Adrenal gland (tissue), 12 donors: ENCODE measurements around the gene TUBGCP5. TPM values are rescaled to one million over a fixed set of nuclear protein-coding genes. Genes with fewer than 3 reads are reported as not detected.
"Not testable (repeated sequence)": the region's sequence is repeated elsewhere in the genome, so short reads cannot be mapped to it uniquely, and the experiment has no call there.

ENCODE experiments used
- DNase-seq, 7 donors: peaks; one replicate each; pipeline ENCODE4 v3.0.0-alpha.2; 2019 to 2020
- H3K27ac ChIP-seq, 5 donors: fragments of 200-600 bp; sonication (generic) in 4 of 5; 1 replicate in 3 of 5; 2 replicates in 2 of 5; pipeline versions ENCODE4 v1.5.1 to v1.8.0; 2016 to 2020; ENCODE audit warnings: mild to moderate bottlenecking in 1 of 5
- H3K27me3 ChIP-seq: fragments of 200-600 bp; 2 replicates; pipeline ENCODE4 v1.8.0; 2021
- H3K36me3 ChIP-seq, 2 donors: fragments of 200-600 bp; replicated peaks in 1 of 2; 1 replicate in 1 of 2; 2 replicates in 1 of 2; pipeline versions ENCODE4 v1.5.1 to v1.8.0; 2018 to 2022
- H3K4me1 ChIP-seq, 2 donors: fragments of 200-600 bp; replicated peaks in 1 of 2; 1 replicate in 1 of 2; 2 replicates in 1 of 2; pipeline versions ENCODE4 v1.5.1 to v1.8.0; 2018 to 2021
- H3K4me3 ChIP-seq, 4 donors: fragments of 200-600 bp; sonication (generic) in 3 of 4; one replicate each; pipeline ENCODE4 v1.5.1; 2016 to 2018
- H3K9me3 ChIP-seq, 3 donors: fragments of 200-600 bp; sonication (generic) in 1 of 3; replicated peaks in 1 of 3; 1 replicate in 2 of 3; 2 replicates in 1 of 3; pipeline versions ENCODE4 v1.5.1 to v1.8.0; 2016 to 2021
- POLR2A ChIP-seq, 2 donors: fragments of 450-650 bp; IDR thresholded peaks; one replicate each; pipeline ENCODE4 v1.6.1; 2017; ENCODE audit warnings: antibody characterized with exemption in 2 of 2, mild to moderate bottlenecking in 2 of 2, moderate library complexity in 1 of 2
- WGBS, 4 donors: extraction: QIAGEN DNeasy Blood & Tissue Kit in 2 of 4; methylation state at CpG; one replicate each; pipeline versions ENCODE4 v1.1.5 to v1.1.7; 2013 to 2017; 5-methylcytosine and 5-hydroxymethylcytosine counted together
- intact Hi-C, 2 donors: fragments of 100-400 bp; cut with DNase I; formaldehyde crosslinking; loops; one replicate each; pipeline versions ENCODE4 v1.14.1 to v1.15.0; 2022 to 2023
- polyA plus RNA-seq, 3 donors: library from polyadenylated mRNA; stranded (reverse); fragments of 200-250 nt in 2 of 3; fragments of 350-450 nt in 1 of 3; fragmentation: Illumina TruSeq in 1 of 3; extraction: RNeasy Lipid Tissue Mini Kit (QIAGEN cat#74804) in 1 of 3; gene quantifications; one replicate each; pipeline ENCODE4 v1.2.3, GENCODE V29; 2013 to 2014
- total RNA-seq, 9 donors: library from RNA; depleted of rRNA in 4 of 9; stranded (reverse); fragments of >200 nt in 4 of 9; fragments of 120-200 nt in 1 of 9; fragmentation: NEBNext Ultra II Directional in 1 of 9; extraction: Animal tissue kit (Norgen Biotek cat#: 25700) in 1 of 9; gene quantifications; one replicate each; pipeline versions ENCODE4 v1.1.0 to v1.2.4, GENCODE V29; 2013 to 2023
- TF ChIP-seq, protein P1 (sequence below), 6 experiments: fragments of 450-650 bp in 4 of 6; fragments of 200-600 bp in 2 of 6; sonication (generic) in 1 of 6; IDR thresholded peaks; 1 replicate in 5 of 6; 2 replicates in 1 of 6; pipeline versions ENCODE4 v1.5.1 to v1.8.0; 2016 to 2021; ENCODE audit warnings: antibody characterized with exemption in 6 of 6, mild to moderate bottlenecking in 2 of 6, moderate library complexity in 1 of 6
- donor health status: healthy with polysubstance abuse.
- donor health status: Bipolar disorder and iron deficiency.
- donor health status: DM: yes; HTN: yes; CAD: no.
- donor health status: DM: no; HTN: no; CAD: no.
- donor health status: DM: no; HTN: no; CAD: no.
- donor health status: DM: yes; HTN: yes; CAD: no.

TUBGCP5 gene
- total and polyA plus RNA-seq, 12 donors = 7.9 to 32.4 (median 20.6) TPM

DNA sequence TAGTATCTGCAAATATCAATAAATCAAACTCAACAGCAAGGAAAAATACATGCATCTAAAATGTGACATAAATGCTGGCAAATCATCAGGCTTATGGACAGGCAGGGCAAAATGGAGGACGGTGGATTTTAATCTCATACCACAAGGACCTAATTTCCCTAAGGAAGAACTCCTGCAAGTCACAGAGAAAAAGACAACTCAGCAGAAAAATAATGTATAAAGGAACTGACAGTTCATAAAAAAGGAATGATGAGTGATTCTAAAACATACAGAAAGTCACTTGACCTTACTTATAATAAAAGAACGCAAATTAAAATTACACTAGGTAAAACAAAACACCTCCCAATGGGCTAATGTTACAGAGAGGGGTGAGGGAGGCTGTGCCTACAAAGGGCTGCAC, 17.2 kb downstream of the TUBGCP5 start:
- Histone ChIP-seq H3K36me3 (peaks cover 0 to 93% of the 10 kb centered on the region in 2 donors), H3K27ac (no peak overlapping the region), H3K4me3 (no peak overlapping the region), H3K9me3 (no peaks in the 10 kb centered on the region), H3K27me3 (no peaks in the 10 kb centered on the region), H3K4me1 (no peaks in the 10 kb centered on the region)
- no peak for DNase-seq
- intact Hi-C loops = no loop called here
- WGBS, 4 donors = 87 to 97% (median 94%) methylated on average over 2 of the region's 2 CpGs
- TF ChIP-seq POLR2A (IDR thresholded peaks at IDR 0.05) = no peak
- TF ChIP-seq, protein P1, sequence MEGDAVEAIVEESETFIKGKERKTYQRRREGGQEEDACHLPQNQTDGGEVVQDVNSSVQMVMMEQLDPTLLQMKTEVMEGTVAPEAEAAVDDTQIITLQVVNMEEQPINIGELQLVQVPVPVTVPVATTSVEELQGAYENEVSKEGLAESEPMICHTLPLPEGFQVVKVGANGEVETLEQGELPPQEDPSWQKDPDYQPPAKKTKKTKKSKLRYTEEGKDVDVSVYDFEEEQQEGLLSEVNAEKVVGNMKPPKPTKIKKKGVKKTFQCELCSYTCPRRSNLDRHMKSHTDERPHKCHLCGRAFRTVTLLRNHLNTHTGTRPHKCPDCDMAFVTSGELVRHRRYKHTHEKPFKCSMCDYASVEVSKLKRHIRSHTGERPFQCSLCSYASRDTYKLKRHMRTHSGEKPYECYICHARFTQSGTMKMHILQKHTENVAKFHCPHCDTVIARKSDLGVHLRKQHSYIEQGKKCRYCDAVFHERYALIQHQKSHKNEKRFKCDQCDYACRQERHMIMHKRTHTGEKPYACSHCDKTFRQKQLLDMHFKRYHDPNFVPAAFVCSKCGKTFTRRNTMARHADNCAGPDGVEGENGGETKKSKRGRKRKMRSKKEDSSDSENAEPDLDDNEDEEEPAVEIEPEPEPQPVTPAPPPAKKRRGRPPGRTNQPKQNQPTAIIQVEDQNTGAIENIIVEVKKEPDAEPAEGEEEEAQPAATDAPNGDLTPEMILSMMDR (IDR thresholded peaks at IDR 0.05) = no peak

DNA sequence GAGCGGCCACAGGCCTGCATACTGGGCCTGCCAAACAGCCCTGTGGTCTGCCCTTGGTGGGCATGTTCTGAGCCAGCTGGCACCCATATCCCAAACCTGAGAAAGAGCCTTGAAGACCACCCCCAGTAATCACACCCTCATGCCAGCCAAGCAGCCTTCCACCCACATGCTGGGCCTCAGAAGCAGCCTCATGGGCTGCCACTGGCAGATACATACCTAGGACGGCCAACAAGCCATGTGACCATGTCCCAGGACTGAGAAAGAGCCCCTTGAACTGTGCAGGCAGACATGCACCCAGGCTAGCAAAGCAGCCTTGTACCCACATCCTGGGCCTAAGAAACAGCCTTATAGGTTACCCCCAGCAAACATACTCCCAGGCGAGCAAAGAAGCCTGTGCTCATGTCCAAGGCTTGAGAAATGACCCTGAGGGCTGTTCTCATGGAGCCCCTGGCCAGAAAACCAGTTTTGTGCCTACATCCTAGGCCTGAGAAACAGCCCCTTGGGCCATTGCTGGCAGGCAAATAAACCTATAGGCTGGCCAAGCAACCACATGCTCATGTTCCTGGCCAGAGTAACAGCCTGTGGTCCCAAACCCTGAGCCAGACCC, 24.9 kb downstream of the TUBGCP5 start:
- H3K4me1 ChIP-seq = no peaks in the 10 kb centered on the region
- no peaks in the 10 kb centered on the region for H3K9me3 ChIP-seq
- H3K36me3 ChIP-seq = peaks cover 0 to 68% of the 10 kb centered on the region in 2 donors
- 80 to 98% (median 93%) methylated on average over 1 to 3 of the region's 3 CpGs for WGBS, 4 donors
- intact Hi-C loops = no loop called here
- no peak overlapping the region for H3K27ac ChIP-seq
- TF ChIP-seq POLR2A (IDR thresholded peaks at IDR 0.05) = no peak
- no peaks in the 10 kb centered on the region for H3K27me3 ChIP-seq
- no peak overlapping the region for H3K4me3 ChIP-seq
- DNase-seq = no peak

DNA sequence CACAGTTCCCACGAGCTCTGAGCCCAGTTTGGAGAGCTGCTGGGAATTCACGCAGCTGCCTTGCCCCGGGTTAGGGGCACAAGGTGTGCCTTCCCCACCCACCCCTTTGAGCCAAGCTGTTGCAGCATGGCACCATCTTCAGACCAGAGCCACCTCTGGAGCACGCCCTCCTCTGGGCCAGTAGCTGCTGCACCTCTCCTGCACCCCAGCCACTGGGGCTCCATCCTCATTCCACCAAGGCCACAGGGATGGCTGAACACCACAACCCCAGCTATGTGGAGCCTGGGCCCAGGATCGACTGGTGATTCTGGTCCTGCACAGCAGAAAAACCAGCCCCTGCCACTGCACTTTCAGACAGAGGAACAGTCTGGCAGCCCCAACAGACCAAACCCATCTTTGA, 25.7 kb downstream of the TUBGCP5 start:
- DNase-seq = no peak
- Histone ChIP-seq H3K27ac (no peak overlapping the region), H3K4me3 (no peak overlapping the region), H3K36me3 (peaks cover 0 to 67% of the 10 kb centered on the region in 2 donors), H3K4me1 (no peaks in the 10 kb centered on the region), H3K27me3 (no peaks in the 10 kb centered on the region), H3K9me3 (no peaks in the 10 kb centered on the region)
- TF ChIP-seq POLR2A (IDR thresholded peaks at IDR 0.05) = no peak
- TF ChIP-seq, protein P1 (IDR thresholded peaks at IDR 0.05) = no peak
- 72 to 99% (median 94%) methylated on average over 4 to 5 of the region's 5 CpGs for WGBS, 4 donors
- intact Hi-C loops = no loop called here

DNA sequence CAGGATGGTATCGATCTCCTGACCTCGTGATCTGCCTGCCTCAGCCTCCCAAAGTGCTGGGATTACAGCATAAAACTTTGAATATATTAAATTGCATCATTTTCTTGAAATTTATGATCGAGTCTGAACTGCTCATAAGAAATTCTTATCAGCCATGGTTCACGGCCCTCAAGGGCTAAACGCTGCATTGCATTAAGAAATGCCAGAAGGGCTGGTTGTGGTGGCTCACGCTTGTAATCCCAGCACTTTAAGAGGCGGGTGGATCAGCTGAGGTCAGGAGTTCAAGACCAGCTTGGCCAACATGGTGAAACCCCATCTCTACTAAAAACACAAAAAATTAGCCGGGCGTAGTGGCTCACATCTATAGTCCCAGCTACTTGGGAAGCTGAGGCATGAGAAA, 26.8 kb downstream of the TUBGCP5 start:
- H3K27ac ChIP-seq, H3K27me3 ChIP-seq, H3K9me3 ChIP-seq, H3K4me1 ChIP-seq, DNase-seq, H3K4me3 ChIP-seq, intact Hi-C loops: not testable (repeated sequence)
- WGBS, 4 donors = 93 to 97% (median 96%) methylated on average over 9 of the region's 9 CpGs
- peaks cover 0 to 69% of the 10 kb centered on the region in 2 donors for H3K36me3 ChIP-seq

DNA sequence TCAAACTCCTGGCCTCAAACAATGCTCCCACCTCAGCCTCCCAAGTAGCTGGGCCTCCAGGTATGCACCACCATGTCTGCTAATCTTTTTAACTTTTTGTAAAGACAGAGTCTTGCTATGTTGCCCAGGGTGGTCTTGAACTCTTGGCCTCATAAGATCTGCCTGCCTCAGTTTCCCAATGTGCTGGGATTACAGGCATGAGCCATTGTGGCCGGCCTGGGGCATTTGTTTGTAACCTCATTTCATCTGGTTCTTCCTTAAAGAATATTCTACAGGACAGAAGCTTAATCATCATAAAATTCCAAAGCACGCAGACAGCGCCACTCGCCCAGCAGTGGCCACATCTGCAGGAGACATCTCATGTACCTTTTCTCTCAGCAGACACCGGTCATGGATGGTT, 35.6 kb downstream of the TUBGCP5 start:
- H3K36me3 ChIP-seq = peaks cover 0 to 79% of the 10 kb centered on the region in 2 donors
- intact Hi-C loops = no loop called here

More for the DNA sequence above, 35.6 kb downstream of the TUBGCP5 start:
- Histone ChIP-seq H3K27ac (no peak overlapping the region), H3K4me3 (no peak overlapping the region), H3K4me1 (no peaks in the 10 kb centered on the region), H3K27me3 (no peaks in the 10 kb centered on the region), H3K9me3 (no peaks in the 10 kb centered on the region)
- no peak for DNase-seq
- 96 to 99% (median 98%) methylated on average over 5 of the region's 5 CpGs for WGBS, 4 donors
- TF ChIP-seq, protein P1 (IDR thresholded peaks at IDR 0.05) = no peak
- TF ChIP-seq POLR2A (IDR thresholded peaks at IDR 0.05) = no peak
